22Rv1 (cell line): ENCODE measurements around the gene COPG1.

Experiments used
- ZFX ChIP-seq: fragments of 450-650 bp; IDR thresholded peaks from 2 replicates; pipeline ENCODE4 v1.6.1; 2017; ENCODE audit warnings: antibody characterized with exemption, borderline replicate concordance
- TF ChIP-seq, protein P1 (sequence below): fragments of 450-650 bp; IDR thresholded peaks from 2 replicates; pipeline ENCODE4 v1.5.1; 2017; ENCODE audit warnings: mild to moderate bottlenecking

GRCh38 chr3:129213238-129213637 lies 36.2 kb upstream of the COPG1 start:
- TF ChIP-seq, protein P1, sequence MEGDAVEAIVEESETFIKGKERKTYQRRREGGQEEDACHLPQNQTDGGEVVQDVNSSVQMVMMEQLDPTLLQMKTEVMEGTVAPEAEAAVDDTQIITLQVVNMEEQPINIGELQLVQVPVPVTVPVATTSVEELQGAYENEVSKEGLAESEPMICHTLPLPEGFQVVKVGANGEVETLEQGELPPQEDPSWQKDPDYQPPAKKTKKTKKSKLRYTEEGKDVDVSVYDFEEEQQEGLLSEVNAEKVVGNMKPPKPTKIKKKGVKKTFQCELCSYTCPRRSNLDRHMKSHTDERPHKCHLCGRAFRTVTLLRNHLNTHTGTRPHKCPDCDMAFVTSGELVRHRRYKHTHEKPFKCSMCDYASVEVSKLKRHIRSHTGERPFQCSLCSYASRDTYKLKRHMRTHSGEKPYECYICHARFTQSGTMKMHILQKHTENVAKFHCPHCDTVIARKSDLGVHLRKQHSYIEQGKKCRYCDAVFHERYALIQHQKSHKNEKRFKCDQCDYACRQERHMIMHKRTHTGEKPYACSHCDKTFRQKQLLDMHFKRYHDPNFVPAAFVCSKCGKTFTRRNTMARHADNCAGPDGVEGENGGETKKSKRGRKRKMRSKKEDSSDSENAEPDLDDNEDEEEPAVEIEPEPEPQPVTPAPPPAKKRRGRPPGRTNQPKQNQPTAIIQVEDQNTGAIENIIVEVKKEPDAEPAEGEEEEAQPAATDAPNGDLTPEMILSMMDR, result no peak
- TF ChIP-seq ZFX, result no peak
